ENCODE measurements around the gene ARPIN. TPM values are rescaled to one million over a fixed set of nuclear protein-coding genes. Genes with fewer than 3 reads are reported as not detected.
"Not testable (repeated sequence)": the region's sequence is repeated elsewhere in the genome, so short reads cannot be mapped to it uniquely, and the experiment has no call there.

The ARPIN gene
- total RNA-seq: not detected
- not detected for polyA plus RNA-seq

- H3K9me3 Mint-ChIP-seq: peaks cover 0 to 3% (median 0%) of the 10 kb centered on the region in 7 donors
- peaks cover 0 to 4% (median under 1%) of the 10 kb centered on the region in 4 donors for H3K4me1 Mint-ChIP-seq
- peak within 1 kb of the TSS in 3 of 4 donors; percentile 3 to 46 (median 26) for H3K4me3 Mint-ChIP-seq
- no peak within 1 kb of the TSS for H3K27ac Mint-ChIP-seq
- H3K27me3 ChIP-seq (ENCODE audit: control insufficient read depth, insufficient read depth, low read length): peaks cover 16% of the 10 kb centered on the region
- H3K9me3 ChIP-seq (ENCODE audit: control insufficient read depth in 2 of 2, low read length in 2 of 2): no peaks in the 10 kb centered on the region
- ATAC-seq (ENCODE audit: low read depth in 2 of 2) (peak in 1 of 2 donors; percentile 28), DNase-seq (no peak)
- H3K4me3 ChIP-seq (ENCODE audit: low read depth, low read length): no peak within 1 kb of the TSS
- peaks cover 56% of the 10 kb centered on the region for H3K27me3 Mint-ChIP-seq
- H3K36me3 Mint-ChIP-seq: no peaks in the 10 kb centered on the region
- H3K36me3 ChIP-seq (ENCODE audit: control insufficient read depth, insufficient read depth, low read length): no peaks in the 10 kb centered on the region
- H3K4me1 ChIP-seq (ENCODE audit: control insufficient read depth, insufficient read depth, low read length, poor library complexity, severe bottlenecking): peaks cover 5% of the 10 kb centered on the region
- H3K27ac ChIP-seq (ENCODE audit: insufficient read depth, low read length, poor library complexity, severe bottlenecking): no peak within 1 kb of the TSS
Observed at GRCh38 chr15:89912674-89913396, at the start of gene ARPIN. Gene ARPIN (minus strand): TSS chr15:89912952. CDS start chr15:89912835, 117 bp downstream.

GRCh38 chr15:89958107-89958805 lies 45.5 kb upstream of the ARPIN start:
- H3K4me3 ChIP-seq (ENCODE audit: low read depth, low read length): no peak overlapping the region
- Mint-ChIP-seq H3K4me3 (no peak overlapping the region), H3K27ac (peak overlapping the region in 1 of 3 donors; percentile 32)

GRCh38 chr15:89955449-89955998 lies 42.8 kb upstream of the ARPIN start:
- not testable (repeated sequence) for H3K4me1 Mint-ChIP-seq; H3K27me3 ChIP-seq (ENCODE audit: control insufficient read depth, insufficient read depth, low read length); ATAC-seq (ENCODE audit: low read depth in 2 of 2); H3K4me1 ChIP-seq (ENCODE audit: control insufficient read depth, insufficient read depth, low read length, poor library complexity, severe bottlenecking); DNase-seq; H3K4me3 ChIP-seq (ENCODE audit: low read depth, low read length); H3K9me3 Mint-ChIP-seq; H3K9me3 ChIP-seq (ENCODE audit: control insufficient read depth in 2 of 2, low read length in 2 of 2); H3K36me3 Mint-ChIP-seq; H3K27ac ChIP-seq (ENCODE audit: insufficient read depth, low read length, poor library complexity, severe bottlenecking); H3K27me3 Mint-ChIP-seq; H3K36me3 ChIP-seq (ENCODE audit: control insufficient read depth, insufficient read depth, low read length); H3K4me3 Mint-ChIP-seq; H3K27ac Mint-ChIP-seq

More at GRCh38 chr15:89958107-89958805, 45.5 kb upstream of the ARPIN start:
- H3K9me3 ChIP-seq (ENCODE audit: control insufficient read depth in 2 of 2, low read length in 2 of 2): no peaks in the 10 kb centered on the region
- H3K9me3 Mint-ChIP-seq: peaks cover 0 to 4% (median 0%) of the 10 kb centered on the region in 7 donors
- H3K36me3 Mint-ChIP-seq: no peaks in the 10 kb centered on the region
- H3K27me3 Mint-ChIP-seq: peaks cover 4% of the 10 kb centered on the region
- ATAC-seq (ENCODE audit: low read depth in 2 of 2) (no peak), DNase-seq (no peak)
- H3K4me1 ChIP-seq (ENCODE audit: control insufficient read depth, insufficient read depth, low read length, poor library complexity, severe bottlenecking): no peaks in the 10 kb centered on the region
- no peak overlapping the region for H3K27ac ChIP-seq (ENCODE audit: insufficient read depth, low read length, poor library complexity, severe bottlenecking)
- H3K36me3 ChIP-seq (ENCODE audit: control insufficient read depth, insufficient read depth, low read length): no peaks in the 10 kb centered on the region
- H3K4me1 Mint-ChIP-seq: no peaks in the 10 kb centered on the region
- no peaks in the 10 kb centered on the region for H3K27me3 ChIP-seq (ENCODE audit: control insufficient read depth, insufficient read depth, low read length)

GRCh38 chr15:89954541-89954940 lies 41.8 kb upstream of the ARPIN start:
- Mint-ChIP-seq H3K27me3 (peaks cover 9% of the 10 kb centered on the region), H3K36me3 (no peaks in the 10 kb centered on the region), H3K27ac (no peak overlapping the region), H3K4me3 (no peak overlapping the region), H3K9me3 (peaks cover 0 to 4% (median 0%) of the 10 kb centered on the region in 7 donors), H3K4me1 (peaks cover 0 to 6% (median 3%) of the 10 kb centered on the region in 4 donors)
- DNase-seq: no peak
- no peaks in the 10 kb centered on the region for H3K27me3 ChIP-seq (ENCODE audit: control insufficient read depth, insufficient read depth, low read length)
- no peaks in the 10 kb centered on the region for H3K9me3 ChIP-seq (ENCODE audit: control insufficient read depth in 2 of 2, low read length in 2 of 2)
- no peak for ATAC-seq (ENCODE audit: low read depth in 2 of 2)
- no peaks in the 10 kb centered on the region for H3K36me3 ChIP-seq (ENCODE audit: control insufficient read depth, insufficient read depth, low read length)
- H3K27ac ChIP-seq (ENCODE audit: insufficient read depth, low read length, poor library complexity, severe bottlenecking): no peak overlapping the region
- H3K4me3 ChIP-seq (ENCODE audit: low read depth, low read length): no peak overlapping the region
- H3K4me1 ChIP-seq (ENCODE audit: control insufficient read depth, insufficient read depth, low read length, poor library complexity, severe bottlenecking): no peaks in the 10 kb centered on the region

GRCh38 chr15:89948796-89949195 lies 36.0 kb upstream of the ARPIN start:
- Mint-ChIP-seq H3K9me3 (no peaks in the 10 kb centered on the region), H3K27ac (no peak overlapping the region), H3K4me3 (no peak overlapping the region), H3K36me3 (no peaks in the 10 kb centered on the region), H3K27me3 (peaks cover 5% of the 10 kb centered on the region), H3K4me1 (peaks cover 0 to 6% (median 3%) of the 10 kb centered on the region in 4 donors)
- H3K4me3 ChIP-seq (ENCODE audit: low read depth, low read length): no peak overlapping the region
- H3K36me3 ChIP-seq (ENCODE audit: control insufficient read depth, insufficient read depth, low read length): no peaks in the 10 kb centered on the region
- no peaks in the 10 kb centered on the region for H3K27me3 ChIP-seq (ENCODE audit: control insufficient read depth, insufficient read depth, low read length)
- no peaks in the 10 kb centered on the region for H3K9me3 ChIP-seq (ENCODE audit: control insufficient read depth in 2 of 2, low read length in 2 of 2)
- no peak overlapping the region for H3K27ac ChIP-seq (ENCODE audit: insufficient read depth, low read length, poor library complexity, severe bottlenecking)
- no peaks in the 10 kb centered on the region for H3K4me1 ChIP-seq (ENCODE audit: control insufficient read depth, insufficient read depth, low read length, poor library complexity, severe bottlenecking)
- no peak for ATAC-seq (ENCODE audit: low read depth in 2 of 2)
- DNase-seq: no peak

- peaks cover 0 to 2% (median 0%) of the 10 kb centered on the region in 7 donors for H3K9me3 Mint-ChIP-seq
- H3K4me3 Mint-ChIP-seq: no peak overlapping the region
- Histone ChIP-seq H3K4me1 (ENCODE audit: control insufficient read depth, insufficient read depth, low read length, poor library complexity, severe bottlenecking) (no peaks in the 10 kb centered on the region), H3K36me3 (ENCODE audit: control insufficient read depth, insufficient read depth, low read length) (no peaks in the 10 kb centered on the region), H3K4me3 (ENCODE audit: low read depth, low read length) (no peak overlapping the region), H3K27me3 (ENCODE audit: control insufficient read depth, insufficient read depth, low read length) (no peaks in the 10 kb centered on the region), H3K9me3 (ENCODE audit: control insufficient read depth in 2 of 2, low read length in 2 of 2) (no peaks in the 10 kb centered on the region), H3K27ac (ENCODE audit: insufficient read depth, low read length, poor library complexity, severe bottlenecking) (no peak overlapping the region)
- H3K36me3 Mint-ChIP-seq: no peaks in the 10 kb centered on the region
- H3K4me1 Mint-ChIP-seq: peaks cover 0 to 4% (median 2%) of the 10 kb centered on the region in 4 donors
- peaks cover 4% of the 10 kb centered on the region for H3K27me3 Mint-ChIP-seq
- no peak overlapping the region for H3K27ac Mint-ChIP-seq
- ATAC-seq (ENCODE audit: low read depth in 2 of 2) (no peak), DNase-seq (no peak)
Observed at GRCh38 chr15:89947385-89947784, 34.6 kb upstream of the ARPIN start.

GRCh38 chr15:89946681-89947299 lies 34.0 kb upstream of the ARPIN start:
- Histone ChIP-seq H3K27me3 (ENCODE audit: control insufficient read depth, insufficient read depth, low read length) (no peaks in the 10 kb centered on the region), H3K27ac (ENCODE audit: insufficient read depth, low read length, poor library complexity, severe bottlenecking) (no peak overlapping the region), H3K4me3 (ENCODE audit: low read depth, low read length) (no peak overlapping the region), H3K9me3 (ENCODE audit: control insufficient read depth in 2 of 2, low read length in 2 of 2) (no peaks in the 10 kb centered on the region), H3K4me1 (ENCODE audit: control insufficient read depth, insufficient read depth, low read length, poor library complexity, severe bottlenecking) (no peaks in the 10 kb centered on the region), H3K36me3 (ENCODE audit: control insufficient read depth, insufficient read depth, low read length) (no peaks in the 10 kb centered on the region)
- H3K4me1 Mint-ChIP-seq: peaks cover 0 to 4% (median 2%) of the 10 kb centered on the region in 4 donors
- DNase-seq (peak in 1 of 3 donors; percentile 8), ATAC-seq (ENCODE audit: low read depth in 2 of 2) (no peak)
- no peak overlapping the region for H3K4me3 Mint-ChIP-seq
- H3K9me3 Mint-ChIP-seq: peaks cover 0 to 2% (median 0%) of the 10 kb centered on the region in 7 donors
- H3K27me3 Mint-ChIP-seq: peaks cover 4% of the 10 kb centered on the region
- no peaks in the 10 kb centered on the region for H3K36me3 Mint-ChIP-seq
- H3K27ac Mint-ChIP-seq: no peak overlapping the region
